ENCODE results near the gene TBXAS1.

- TF ChIP-seq CTCF (IDR thresholded peaks at IDR 0.05; ENCODE audit: insufficient read depth, low read length, poor library complexity, severe bottlenecking) (no peak), EZH2phosphoT487 (conservative IDR thresholded peaks at IDR 0.05; ENCODE audit: low read length) (no peak)
These were observed 160.5 kb downstream of the TBXAS1 start for GRCh38 chr7:139989366-139990141.
